ENCODE data around the gene PGAP3. TPM values are rescaled to one million over a fixed set of nuclear protein-coding genes. Genes with fewer than 3 reads are reported as not detected.

The PGAP3 gene
- polyA plus RNA-seq, 3 donors = 8.3 to 19.3 (median 9.2) TPM

DNA sequence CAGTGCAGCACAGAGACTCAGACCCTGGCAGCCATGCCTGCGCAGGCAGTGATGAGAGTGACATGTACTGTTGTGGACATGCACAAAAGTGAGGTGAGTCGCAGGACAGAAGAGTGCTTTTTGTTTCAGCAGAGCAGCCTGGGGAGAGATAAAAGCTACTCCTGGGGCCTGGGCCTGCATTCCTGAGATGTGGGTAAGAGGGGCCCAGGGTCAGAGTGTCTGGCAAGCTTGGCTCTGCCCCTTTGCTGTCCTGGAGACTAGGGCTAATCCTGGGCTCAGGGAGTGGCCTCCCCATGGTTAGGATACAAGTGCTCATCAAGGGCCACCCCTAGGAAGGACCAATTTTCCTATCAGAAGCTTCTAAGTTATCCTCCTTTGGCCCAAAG lies 7.2 kb upstream of the PGAP3 start:
- H3K4me1 ChIP-seq (ENCODE audit: control insufficient read depth in 1 of 2, insufficient read depth in 2 of 2, low read length in 2 of 2) = no peaks in the 10 kb centered on the region
- no peak overlapping the region for H3K4me2 ChIP-seq (replicated peaks; ENCODE audit: extremely low read depth, low read length, poor library complexity, severe bottlenecking)
- H3K79me2 ChIP-seq (ENCODE audit: insufficient read depth, low read length) = no peaks in the 10 kb centered on the region
- no peaks in the 10 kb centered on the region for H4K20me1 ChIP-seq (ENCODE audit: insufficient read depth, low read length)
- H3K4me1 Mint-ChIP-seq = peaks cover 4% of the 10 kb centered on the region
- H3K4me3 ChIP-seq (replicated peaks in 1 of 3; ENCODE audit: low read depth in 2 of 3, low read length in 3 of 3) = no peak overlapping the region
- no peak overlapping the region for H3K27ac Mint-ChIP-seq
- H3K36me3 ChIP-seq (replicated peaks in 1 of 2; ENCODE audit: control insufficient read depth in 1 of 2, insufficient read depth in 2 of 2, low read length in 2 of 2) = no peaks in the 10 kb centered on the region
- H3K9me3 ChIP-seq (replicated peaks in 1 of 2; ENCODE audit: control insufficient read depth in 1 of 2, insufficient read depth in 1 of 2, low read length in 2 of 2) = peaks cover 0 to 4% of the 10 kb centered on the region in 2 donors
- H3K27ac ChIP-seq (ENCODE audit: low read depth in 1 of 2, low read length in 2 of 2) = no peak overlapping the region
- H3K4me3 Mint-ChIP-seq = no peak overlapping the region
- intact Hi-C loops (cut with micrococcal nuclease) = no loop called here
- peaks cover 10 to 19% of the 10 kb centered on the region in 2 donors for H3K27me3 ChIP-seq (ENCODE audit: control insufficient read depth in 2 of 2, insufficient read depth in 2 of 2, low read length in 2 of 2)
- peaks cover 23 to 33% (median 32%) of the 10 kb centered on the region in 3 donors for H3K27me3 Mint-ChIP-seq (ENCODE audit: low read depth in 3 of 3)
- peaks cover 0 to 8% (median 5%) of the 10 kb centered on the region in 7 donors for H3K9me3 Mint-ChIP-seq
- peaks cover 3 to 5% of the 10 kb centered on the region in 2 donors for H3K36me3 Mint-ChIP-seq
- WGBS (ENCODE audit: insufficient coverage) = 100% methylated on average over 2 of the region's 2 CpGs
- no peak for DNase-seq
- TF ChIP-seq, protein P1, sequence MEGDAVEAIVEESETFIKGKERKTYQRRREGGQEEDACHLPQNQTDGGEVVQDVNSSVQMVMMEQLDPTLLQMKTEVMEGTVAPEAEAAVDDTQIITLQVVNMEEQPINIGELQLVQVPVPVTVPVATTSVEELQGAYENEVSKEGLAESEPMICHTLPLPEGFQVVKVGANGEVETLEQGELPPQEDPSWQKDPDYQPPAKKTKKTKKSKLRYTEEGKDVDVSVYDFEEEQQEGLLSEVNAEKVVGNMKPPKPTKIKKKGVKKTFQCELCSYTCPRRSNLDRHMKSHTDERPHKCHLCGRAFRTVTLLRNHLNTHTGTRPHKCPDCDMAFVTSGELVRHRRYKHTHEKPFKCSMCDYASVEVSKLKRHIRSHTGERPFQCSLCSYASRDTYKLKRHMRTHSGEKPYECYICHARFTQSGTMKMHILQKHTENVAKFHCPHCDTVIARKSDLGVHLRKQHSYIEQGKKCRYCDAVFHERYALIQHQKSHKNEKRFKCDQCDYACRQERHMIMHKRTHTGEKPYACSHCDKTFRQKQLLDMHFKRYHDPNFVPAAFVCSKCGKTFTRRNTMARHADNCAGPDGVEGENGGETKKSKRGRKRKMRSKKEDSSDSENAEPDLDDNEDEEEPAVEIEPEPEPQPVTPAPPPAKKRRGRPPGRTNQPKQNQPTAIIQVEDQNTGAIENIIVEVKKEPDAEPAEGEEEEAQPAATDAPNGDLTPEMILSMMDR (IDR thresholded peaks at IDR 0.05) = no peak
- no peak overlapping the region for H2AFZ ChIP-seq (ENCODE audit: insufficient read depth, low read depth, low read length, poor library complexity, severe bottlenecking)
- H3K9ac ChIP-seq (ENCODE audit: insufficient read depth, low read length, poor library complexity, severe bottlenecking) = no peak overlapping the region

DNA sequence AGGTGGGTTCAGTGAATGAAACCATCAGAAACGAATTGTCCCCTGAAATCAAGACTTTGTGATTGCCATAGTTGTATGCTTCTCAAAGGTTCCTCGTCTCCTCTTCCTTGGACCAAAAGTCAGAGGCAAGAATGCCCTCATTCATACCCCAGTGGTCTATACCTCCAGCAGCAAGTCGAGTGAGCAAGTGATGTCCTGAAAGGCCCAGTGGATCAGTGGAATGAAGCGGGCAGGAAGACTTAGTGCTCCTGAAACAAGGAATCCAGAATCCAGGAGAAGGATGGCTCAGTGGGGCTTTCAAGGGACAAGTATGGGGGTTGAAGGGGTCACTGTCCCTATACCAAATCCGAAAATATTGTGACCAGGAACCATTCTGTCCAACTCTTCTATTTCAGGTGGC lies 6.7 kb upstream of the PGAP3 start:
- no peak overlapping the region for H3K27ac ChIP-seq (ENCODE audit: low read depth in 1 of 2, low read length in 2 of 2)
- no peaks in the 10 kb centered on the region for H3K4me1 ChIP-seq (ENCODE audit: control insufficient read depth in 1 of 2, insufficient read depth in 2 of 2, low read length in 2 of 2)
- WGBS (ENCODE audit: insufficient coverage) = 100% methylated on average over 3 of the region's 5 CpGs
- no peaks in the 10 kb centered on the region for H4K20me1 ChIP-seq (ENCODE audit: insufficient read depth, low read length)
- H3K36me3 ChIP-seq (replicated peaks in 1 of 2; ENCODE audit: control insufficient read depth in 1 of 2, insufficient read depth in 2 of 2, low read length in 2 of 2) = no peaks in the 10 kb centered on the region
- no peaks in the 10 kb centered on the region for H3K79me2 ChIP-seq (ENCODE audit: insufficient read depth, low read length)
- H3K9me3 Mint-ChIP-seq = peaks cover 0 to 6% (median 3%) of the 10 kb centered on the region in 7 donors
- no peaks in the 10 kb centered on the region for H3K9me3 ChIP-seq (replicated peaks in 1 of 2; ENCODE audit: control insufficient read depth in 1 of 2, insufficient read depth in 1 of 2, low read length in 2 of 2)
- no peak overlapping the region for H3K4me3 ChIP-seq (replicated peaks in 1 of 3; ENCODE audit: low read depth in 2 of 3, low read length in 3 of 3)
- H3K4me1 Mint-ChIP-seq = peaks cover 1% of the 10 kb centered on the region
- intact Hi-C loops (cut with micrococcal nuclease) = no loop called here
- H3K4me3 Mint-ChIP-seq = no peak overlapping the region
- peaks cover 8 to 15% of the 10 kb centered on the region in 2 donors for H3K27me3 ChIP-seq (ENCODE audit: control insufficient read depth in 2 of 2, insufficient read depth in 2 of 2, low read length in 2 of 2)
- TF ChIP-seq, protein P1 (IDR thresholded peaks at IDR 0.05) = no peak
- no peak overlapping the region for H3K9ac ChIP-seq (ENCODE audit: insufficient read depth, low read length, poor library complexity, severe bottlenecking)
- H3K27me3 Mint-ChIP-seq (ENCODE audit: low read depth in 3 of 3) = peaks cover 21 to 29% (median 28%) of the 10 kb centered on the region in 3 donors
- no peak overlapping the region for H3K4me2 ChIP-seq (replicated peaks; ENCODE audit: extremely low read depth, low read length, poor library complexity, severe bottlenecking)
- no peak overlapping the region for H2AFZ ChIP-seq (ENCODE audit: insufficient read depth, low read depth, low read length, poor library complexity, severe bottlenecking)
- no peak overlapping the region for H3K27ac Mint-ChIP-seq
- peaks cover 0 to 3% of the 10 kb centered on the region in 2 donors for H3K36me3 Mint-ChIP-seq
- DNase-seq = no peak

All from CD14-positive monocyte (primary cell).